Activated CD4-positive, alpha-beta T cell treated with anti-CD3 and anti-CD28 coated beads, Interleukin-2, amount 10 ng/mL, durations not matched to agents 7 days and 5 days (primary cell): ENCODE measurements around the gene NOTCH1. TPM values are rescaled to one million over a fixed set of nuclear protein-coding genes. Genes with fewer than 3 reads are reported as not detected.

Experiments used
- CTCF ChIA-PET: fragments of 350-600 bp; sonication (Branson Sonifier 250); formaldehyde crosslinking; loops from one replicate; lab custom pipeline; 2021; ENCODE audit warnings: antibody characterized with exemption; lab: Charles Lee
- POLR2A ChIA-PET: fragments of 350-600 bp; sonication (Branson Sonifier 250); formaldehyde crosslinking; loops from one replicate; lab custom pipeline; 2021; ENCODE audit warnings: antibody characterized with exemption; lab: Charles Lee
- DNase-seq: peaks from one replicate; pipeline ENCODE4 v3.0.0-alpha.2; 2020
- H3K27ac Mint-ChIP-seq: one replicate; pipeline ENCODE4 v1.8.0; 2021; ENCODE audit warnings: mild to moderate bottlenecking, moderate library complexity, mixed read lengths
- H3K27me3 Mint-ChIP-seq: one replicate; pipeline ENCODE4 v1.8.0; 2021; ENCODE audit warnings: mixed read lengths
- H3K36me3 Mint-ChIP-seq: one replicate; pipeline ENCODE4 v1.8.0; 2021; ENCODE audit warnings: low read depth, mixed read lengths
- H3K4me1 Mint-ChIP-seq: one replicate; pipeline ENCODE4 v1.8.0; 2021; ENCODE audit warnings: mixed read lengths
- H3K4me3 Mint-ChIP-seq: one replicate; pipeline ENCODE4 v1.8.0; 2021; ENCODE audit warnings: mild to moderate bottlenecking, moderate library complexity, mixed read lengths
- H3K9me3 Mint-ChIP-seq: one replicate; pipeline ENCODE4 v1.8.0; 2021; ENCODE audit warnings: mixed read lengths
- total RNA-seq, 2 experiments: library from RNA; stranded (reverse); gene quantifications; one replicate each; pipeline ENCODE4 v1.2.3, GENCODE V29; 2021

NOTCH1 gene
- 10 to 100 TPM; 73.6 to 74.4 TPM for total RNA-seq

DNA sequence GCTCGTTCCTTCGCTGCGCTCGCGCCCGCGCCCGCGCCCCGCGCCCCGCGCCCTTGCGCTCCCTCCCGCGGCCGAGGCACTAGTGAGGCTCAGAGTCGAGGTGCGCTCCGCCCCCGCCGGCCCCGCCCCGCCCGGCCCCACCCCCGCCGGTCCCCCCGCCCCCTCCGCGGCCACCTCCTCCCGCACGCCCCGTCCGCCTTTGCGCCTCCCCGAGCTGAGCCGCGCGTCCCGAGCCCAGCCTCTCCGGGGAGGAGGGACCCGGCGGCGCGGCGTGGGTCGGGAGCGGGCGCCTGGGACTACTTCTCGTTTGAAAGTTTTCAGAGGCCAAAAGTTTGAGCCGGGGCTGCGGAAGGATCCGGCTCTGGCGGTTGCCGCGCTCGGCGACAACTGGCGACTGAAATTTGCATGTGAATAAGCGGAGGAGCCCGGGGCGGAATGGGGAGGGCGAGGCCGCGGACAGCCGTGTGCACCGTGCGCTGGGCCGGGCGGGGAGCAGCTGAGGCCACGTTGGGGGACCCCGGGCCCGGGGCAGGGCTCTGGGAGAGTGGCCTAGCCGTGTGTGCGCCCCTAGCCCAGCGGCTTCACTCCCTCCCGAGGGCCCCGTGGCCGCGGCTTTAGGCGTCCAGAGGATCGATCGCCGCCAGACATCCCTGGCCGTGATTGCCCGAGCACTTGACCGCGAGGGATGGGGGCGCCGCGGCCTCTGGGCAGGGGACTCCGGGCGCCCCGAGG is at the start of gene NOTCH1:
NOTCH1 (minus strand) TSS at position 84 of the 732 bp plus-strand sequence. CDS start 262 bp downstream, outside the sequence.
- H3K4me3 Mint-ChIP-seq = peak within 1 kb of the TSS; percentile 88
- H3K36me3 Mint-ChIP-seq = peaks cover 12% of the 10 kb centered on the region
- ChIA-PET POLR2A (no interaction called here), CTCF (no interaction called here)
- H3K27ac Mint-ChIP-seq = peak within 1 kb of the TSS; percentile 92
- no peaks in the 10 kb centered on the region for H3K27me3 Mint-ChIP-seq
- H3K9me3 Mint-ChIP-seq = no peaks in the 10 kb centered on the region
- DNase-seq = peak; percentile 88
- H3K4me1 Mint-ChIP-seq = peaks cover 40% of the 10 kb centered on the region

DNA sequence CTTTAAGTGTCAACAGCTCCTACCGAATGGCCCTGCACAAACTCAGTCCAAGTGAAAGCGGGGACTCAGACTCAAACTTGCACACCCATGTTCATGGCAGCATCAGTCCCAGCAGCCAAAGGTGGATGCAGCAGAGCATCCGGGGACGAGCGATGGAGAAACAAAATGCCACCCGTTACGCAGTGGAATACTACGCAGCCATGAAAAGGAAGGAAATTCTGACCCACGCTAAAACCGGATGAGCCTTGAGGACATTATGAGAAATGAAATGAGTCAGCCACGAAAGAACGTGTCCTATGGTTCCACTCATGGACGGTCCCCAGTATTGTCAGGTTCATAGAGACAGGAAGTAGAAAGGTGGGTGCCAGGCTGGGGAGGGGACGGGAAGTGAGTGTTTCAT is 48.6 kb upstream of the NOTCH1 start:
- POLR2A ChIA-PET = no interaction called here
- H3K27me3 Mint-ChIP-seq = no peaks in the 10 kb centered on the region
- no peaks in the 10 kb centered on the region for H3K9me3 Mint-ChIP-seq
- DNase-seq = no peak
- H3K4me3 Mint-ChIP-seq = no peak overlapping the region
- H3K4me1 Mint-ChIP-seq = no peaks in the 10 kb centered on the region
- CTCF ChIA-PET = no interaction called here
- H3K36me3 Mint-ChIP-seq = no peaks in the 10 kb centered on the region
- H3K27ac Mint-ChIP-seq = no peak overlapping the region

DNA sequence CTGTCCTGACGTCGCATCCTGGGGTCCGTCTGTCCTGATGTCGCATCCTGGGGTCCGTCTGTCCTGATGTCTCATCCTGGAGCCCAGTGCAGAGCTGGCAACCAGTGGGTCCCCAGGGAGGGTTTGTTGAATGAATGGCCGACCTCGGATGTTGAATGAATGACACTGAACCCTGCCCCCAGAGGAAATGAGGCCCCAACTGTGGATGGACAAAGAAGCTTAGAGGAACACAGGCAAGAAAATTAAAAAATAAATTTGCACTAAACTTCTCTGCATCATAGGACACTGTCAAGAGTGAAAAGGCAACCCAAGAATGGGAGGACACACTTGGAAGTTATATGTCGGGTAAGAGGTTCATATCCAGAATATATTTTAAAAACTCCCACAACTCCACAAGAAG is 47.7 kb upstream of the NOTCH1 start:
- Mint-ChIP-seq H3K27ac (no peak overlapping the region), H3K4me1 (peaks cover 6% of the 10 kb centered on the region), H3K9me3 (no peaks in the 10 kb centered on the region), H3K27me3 (no peaks in the 10 kb centered on the region), H3K4me3 (no peak overlapping the region), H3K36me3 (no peaks in the 10 kb centered on the region)
- DNase-seq = no peak
- CTCF ChIA-PET = no interaction called here
- POLR2A ChIA-PET = no interaction called here

DNA sequence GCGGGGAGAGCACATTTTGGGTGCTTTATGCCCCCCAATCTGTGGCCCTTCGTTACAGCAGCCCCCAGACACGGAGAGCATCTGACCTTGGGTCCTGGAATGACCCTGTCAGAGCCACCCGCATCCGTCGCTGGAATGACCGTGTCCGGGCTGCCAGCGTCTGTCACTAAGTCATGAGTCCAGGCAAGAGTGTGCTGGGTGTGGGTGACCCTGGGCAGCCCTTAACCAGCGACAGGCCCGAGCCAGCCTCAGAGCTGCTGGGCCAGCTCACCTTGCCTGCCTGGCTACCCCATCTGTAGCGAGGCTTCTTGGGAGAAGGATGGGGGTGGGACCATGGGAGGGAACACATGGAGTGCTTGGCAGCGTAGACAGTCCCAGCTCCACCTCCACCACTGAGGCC is 46.8 kb upstream of the NOTCH1 start:
- Mint-ChIP-seq H3K27me3 (no peaks in the 10 kb centered on the region), H3K4me3 (no peak overlapping the region), H3K36me3 (no peaks in the 10 kb centered on the region), H3K27ac (no peak overlapping the region), H3K4me1 (peaks cover 13% of the 10 kb centered on the region), H3K9me3 (no peaks in the 10 kb centered on the region)
- ChIA-PET POLR2A (no interaction called here), CTCF (no interaction called here)
- no peak for DNase-seq

GRCh38 chr9:136590821-136591752 is 45.2 kb upstream of the NOTCH1 start:
- no peak for DNase-seq
- H3K27ac Mint-ChIP-seq = no peak overlapping the region
- H3K36me3 Mint-ChIP-seq = no peaks in the 10 kb centered on the region
- H3K27me3 Mint-ChIP-seq = no peaks in the 10 kb centered on the region
- ChIA-PET POLR2A (no interaction called here), CTCF (no interaction called here)
- H3K4me3 Mint-ChIP-seq = no peak overlapping the region
- no peaks in the 10 kb centered on the region for H3K9me3 Mint-ChIP-seq
- H3K4me1 Mint-ChIP-seq = peaks cover 13% of the 10 kb centered on the region

- no peak for DNase-seq
- H3K36me3 Mint-ChIP-seq = no peaks in the 10 kb centered on the region
- H3K4me3 Mint-ChIP-seq = no peak overlapping the region
- no peaks in the 10 kb centered on the region for H3K27me3 Mint-ChIP-seq
- no peaks in the 10 kb centered on the region for H3K9me3 Mint-ChIP-seq
- H3K4me1 Mint-ChIP-seq = peaks cover 13% of the 10 kb centered on the region
- ChIA-PET CTCF (no interaction called here), POLR2A (no interaction called here)
- H3K27ac Mint-ChIP-seq = no peak overlapping the region
These were observed 44.2 kb upstream of the NOTCH1 start for GRCh38 chr9:136589766-136590763.

DNA sequence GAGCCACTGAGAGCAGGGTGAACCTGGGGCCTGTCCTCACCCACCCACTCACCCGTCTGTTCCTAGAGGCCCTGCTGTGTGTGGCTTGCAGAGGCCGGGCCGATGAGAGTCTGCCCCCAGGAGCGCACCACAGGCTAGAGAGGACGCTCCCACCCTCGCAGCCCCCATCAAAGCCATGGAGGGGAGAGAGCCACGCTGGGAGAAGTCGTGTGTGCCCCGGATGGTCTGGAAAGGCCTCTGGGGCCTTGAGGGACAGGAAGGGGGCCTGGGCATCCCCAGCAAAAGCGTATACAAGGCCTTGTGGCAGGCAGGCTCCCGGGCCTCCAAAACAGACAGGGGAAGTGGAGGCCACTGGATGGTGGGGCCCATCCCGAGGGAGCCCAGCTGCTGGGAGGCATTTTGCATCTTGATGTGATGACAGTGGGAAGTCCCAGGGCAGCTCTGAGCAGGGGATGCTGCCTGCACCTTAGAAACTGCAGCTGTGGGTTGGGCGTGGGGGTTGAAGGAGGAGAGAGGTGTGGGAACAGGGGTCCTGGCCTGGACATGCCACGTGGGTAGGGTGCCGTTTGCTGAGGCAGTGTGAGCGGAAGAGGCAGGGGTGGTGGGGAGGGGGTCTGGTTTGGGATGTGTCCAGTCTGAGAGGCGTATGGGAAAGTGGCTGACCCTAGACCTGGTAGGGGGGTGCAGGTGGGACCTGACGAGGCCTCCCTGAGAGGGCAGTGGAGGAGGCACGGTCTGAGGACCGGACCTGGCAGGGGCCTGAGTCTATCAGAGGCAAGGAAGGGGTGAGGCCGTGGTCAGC is 43.0 kb upstream of the NOTCH1 start:
- Mint-ChIP-seq H3K4me1 (peaks cover 13% of the 10 kb centered on the region), H3K9me3 (no peaks in the 10 kb centered on the region), H3K4me3 (no peak overlapping the region), H3K27me3 (no peaks in the 10 kb centered on the region), H3K36me3 (no peaks in the 10 kb centered on the region), H3K27ac (peak overlapping the region; percentile 78)
- POLR2A ChIA-PET = no interaction called here
- no peak for DNase-seq
- CTCF ChIA-PET = no interaction called here

- no peaks in the 10 kb centered on the region for H3K9me3 Mint-ChIP-seq
- POLR2A ChIA-PET = no interaction called here
- H3K36me3 Mint-ChIP-seq = no peaks in the 10 kb centered on the region
- CTCF ChIA-PET = no interaction called here
- peaks cover 13% of the 10 kb centered on the region for H3K4me1 Mint-ChIP-seq
- peak; percentile 23 for DNase-seq
- no peak overlapping the region for H3K4me3 Mint-ChIP-seq
- no peaks in the 10 kb centered on the region for H3K27me3 Mint-ChIP-seq
- H3K27ac Mint-ChIP-seq = peak overlapping the region; percentile 78
These were observed 42.3 kb upstream of the NOTCH1 start for GRCh38 chr9:136587944-136588662.

- CTCF ChIA-PET = no interaction called here
- no peak overlapping the region for H3K27ac Mint-ChIP-seq
- POLR2A ChIA-PET = no interaction called here
- H3K27me3 Mint-ChIP-seq = no peaks in the 10 kb centered on the region
- no peak overlapping the region for H3K4me3 Mint-ChIP-seq
- DNase-seq = no peak
- no peaks in the 10 kb centered on the region for H3K36me3 Mint-ChIP-seq
- peaks cover 13% of the 10 kb centered on the region for H3K4me1 Mint-ChIP-seq
- H3K9me3 Mint-ChIP-seq = no peaks in the 10 kb centered on the region
These were observed 41.5 kb upstream of the NOTCH1 start for GRCh38 chr9:136587145-136587943.

- ChIA-PET POLR2A (no interaction called here), CTCF (no interaction called here)
- no peaks in the 10 kb centered on the region for H3K36me3 Mint-ChIP-seq
- no peak overlapping the region for H3K27ac Mint-ChIP-seq
- H3K9me3 Mint-ChIP-seq = no peaks in the 10 kb centered on the region
- no peak for DNase-seq
- H3K27me3 Mint-ChIP-seq = no peaks in the 10 kb centered on the region
- H3K4me1 Mint-ChIP-seq = peaks cover 13% of the 10 kb centered on the region
- no peak overlapping the region for H3K4me3 Mint-ChIP-seq
These were observed 40.6 kb upstream of the NOTCH1 start for GRCh38 chr9:136586391-136586953.
